RCC 7860 (cell line): Measurements from ENCODE around the gene TFEB.

Source experiments
- DNase-seq: peaks from one replicate; pipeline ENCODE4 v3.0.0-alpha.2; 2015; ENCODE audit warnings: low spot score
- FAIRE-seq: peaks from 2 replicates; lab custom pipeline; 2012; peaks lifted over from hg19 to GRCh38; lab: Jason Lieb, UNC

TFEB gene

DNA sequence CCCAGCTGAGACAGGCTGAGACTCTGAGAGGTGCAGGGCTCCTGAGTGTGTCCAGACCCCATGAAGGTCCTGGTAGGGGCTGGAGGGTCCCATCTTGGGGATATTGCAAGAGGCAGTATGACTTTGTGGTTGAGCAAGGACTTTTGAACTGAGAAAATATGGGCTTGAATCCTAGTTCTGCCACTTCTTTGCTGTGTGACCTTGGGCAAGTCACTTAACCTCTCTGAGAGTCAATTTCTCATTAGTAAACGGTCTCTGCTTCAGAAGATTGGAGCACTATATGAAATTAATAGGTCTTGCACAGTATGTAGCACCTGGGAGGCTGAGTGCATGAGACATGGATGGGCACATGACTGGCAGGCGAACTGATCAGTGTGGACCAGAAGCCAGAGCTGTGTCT is 42.7 kb downstream of the TFEB start:
- no peak for FAIRE-seq
- no peak for DNase-seq

DNA sequence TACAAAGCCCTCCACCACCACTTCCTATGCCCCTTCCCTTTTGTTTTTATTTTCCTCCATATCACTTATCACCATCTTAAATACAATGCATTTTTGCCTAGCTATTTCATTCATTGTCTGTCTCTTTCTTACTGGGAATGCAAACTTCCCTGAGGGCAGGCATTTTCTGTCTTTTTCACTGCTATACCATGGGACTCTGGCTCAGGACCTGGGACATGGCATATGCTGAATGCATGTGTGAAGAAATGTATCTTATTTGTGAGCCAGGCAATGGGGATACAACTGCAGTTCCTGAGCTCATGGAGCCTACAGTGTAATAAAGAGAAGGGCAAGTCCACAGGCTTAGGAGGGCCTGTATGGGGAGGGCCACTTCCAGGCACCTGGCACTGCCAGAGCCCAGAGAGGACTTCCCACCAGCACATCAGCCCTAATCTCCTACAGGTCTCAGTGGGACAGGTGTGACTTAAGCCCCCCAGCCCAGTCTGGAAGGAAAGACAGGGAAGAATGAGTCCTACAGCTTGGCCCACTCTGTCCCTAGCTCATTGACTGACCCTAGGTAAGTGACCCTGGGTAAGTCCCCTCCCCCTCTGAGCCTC is 43.2 kb downstream of the TFEB start:
- FAIRE-seq: no peak
- DNase-seq: no peak

DNA sequence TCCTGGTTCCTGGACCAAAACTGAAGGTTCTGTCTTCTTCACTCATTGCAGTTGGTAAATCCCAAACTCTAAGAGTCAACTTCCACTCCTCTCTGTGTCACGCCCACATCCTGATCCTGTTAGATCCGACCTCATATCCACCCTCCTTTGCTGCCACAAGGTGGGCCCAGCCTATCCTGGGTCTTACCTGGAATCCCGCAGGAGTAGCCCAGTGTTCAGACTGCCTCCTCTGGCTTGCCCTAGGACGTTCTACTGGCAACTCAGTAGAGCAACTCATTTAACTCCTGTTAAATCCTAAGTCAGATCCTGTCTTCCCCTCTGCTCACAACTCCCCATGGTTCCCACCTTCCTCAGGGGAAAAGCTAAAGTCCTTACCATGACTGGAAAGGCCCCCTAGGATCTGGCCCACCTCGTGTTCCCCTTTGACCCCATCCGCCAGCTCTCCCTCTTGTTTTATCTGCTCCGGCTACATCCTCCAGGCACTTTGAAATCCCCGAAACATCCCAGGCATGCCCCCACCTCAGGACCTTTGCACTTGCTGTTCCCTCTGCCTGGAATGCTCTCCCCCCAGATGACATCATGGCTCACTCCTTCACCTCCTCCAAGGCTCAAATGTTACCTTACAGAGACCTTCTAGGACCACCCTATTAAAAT is 43.9 kb downstream of the TFEB start:
- DNase-seq (no peak), FAIRE-seq (no peak)

- DNase-seq: no peak
- FAIRE-seq: no peak
Measured at GRCh38 chr6:41690541-41691330, 44.7 kb downstream of the TFEB start.

DNA sequence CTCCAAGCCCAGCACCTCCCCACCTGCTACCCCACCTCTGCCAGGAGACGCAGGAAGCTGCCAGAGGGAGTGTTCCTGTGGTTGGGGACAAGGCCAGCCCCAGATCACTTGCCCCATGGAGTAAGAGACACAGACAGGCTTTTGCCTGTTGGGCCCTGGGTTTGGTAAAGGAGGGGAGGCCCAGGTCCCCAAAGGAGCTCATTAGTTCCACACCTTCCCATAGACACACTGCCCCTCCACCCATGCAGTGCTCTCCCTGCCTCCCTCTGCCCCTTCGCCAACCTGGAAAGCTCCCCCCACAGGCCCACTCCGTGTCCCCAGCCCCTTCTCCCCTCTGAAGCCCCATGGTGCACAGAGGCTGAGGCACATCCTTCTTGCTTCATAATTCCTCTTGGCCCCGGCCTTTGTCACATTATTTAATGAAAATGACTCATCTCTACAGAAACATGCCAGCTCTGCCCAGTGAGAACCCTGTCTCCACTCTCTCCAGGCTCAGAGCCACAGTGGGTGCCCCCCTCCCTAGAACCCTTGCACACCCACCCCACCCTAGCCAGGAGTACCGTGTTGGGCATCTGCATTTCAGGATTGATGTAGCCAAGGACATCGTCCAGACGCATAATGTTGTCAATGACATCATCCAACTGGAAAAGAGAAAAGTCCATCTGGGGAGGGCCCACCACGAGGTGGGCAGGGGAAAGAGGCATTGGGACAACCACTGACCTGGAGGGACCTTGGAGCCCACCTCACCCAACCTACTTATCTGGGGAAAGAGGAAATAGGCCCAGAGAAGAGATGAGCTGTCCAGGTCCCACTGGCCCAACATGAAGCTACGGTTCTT is 46.0 kb downstream of the TFEB start:
- no peak for DNase-seq
- FAIRE-seq: no peak

DNA sequence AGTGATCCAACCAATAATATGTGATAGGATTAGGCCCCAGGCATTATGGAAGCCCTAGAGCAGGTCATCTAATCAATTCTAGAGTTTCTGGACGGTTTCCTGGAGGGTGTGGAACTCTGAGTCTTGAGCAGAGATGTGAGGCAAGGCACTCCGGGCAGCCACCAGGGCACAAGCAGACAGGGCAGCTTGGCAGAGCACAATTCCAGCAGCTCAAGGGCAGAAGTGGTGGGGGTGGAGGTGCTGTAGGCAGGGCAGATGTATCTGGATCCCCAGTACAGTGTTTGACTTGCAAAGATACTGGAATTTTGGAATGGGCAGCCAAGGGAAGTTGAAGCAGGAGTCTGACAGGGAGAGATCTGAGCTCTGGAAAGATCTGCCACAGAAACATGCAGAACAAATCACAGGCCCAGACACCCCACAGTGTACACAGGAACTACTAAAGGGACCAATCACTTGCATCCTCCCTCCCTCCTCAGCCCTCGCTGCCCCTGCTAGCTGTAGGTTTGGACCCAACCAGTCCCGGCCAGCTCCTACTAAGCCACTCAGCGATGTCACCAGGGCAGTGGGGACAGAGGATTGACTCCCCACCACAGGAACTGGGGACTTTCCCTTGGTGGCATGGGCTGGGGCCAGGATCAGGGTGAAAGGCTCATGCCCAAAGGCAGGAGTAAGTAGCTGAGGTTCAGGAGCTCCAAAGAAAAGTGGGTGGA is 47.0 kb downstream of the TFEB start:
- FAIRE-seq (no peak), DNase-seq (no peak)

DNA sequence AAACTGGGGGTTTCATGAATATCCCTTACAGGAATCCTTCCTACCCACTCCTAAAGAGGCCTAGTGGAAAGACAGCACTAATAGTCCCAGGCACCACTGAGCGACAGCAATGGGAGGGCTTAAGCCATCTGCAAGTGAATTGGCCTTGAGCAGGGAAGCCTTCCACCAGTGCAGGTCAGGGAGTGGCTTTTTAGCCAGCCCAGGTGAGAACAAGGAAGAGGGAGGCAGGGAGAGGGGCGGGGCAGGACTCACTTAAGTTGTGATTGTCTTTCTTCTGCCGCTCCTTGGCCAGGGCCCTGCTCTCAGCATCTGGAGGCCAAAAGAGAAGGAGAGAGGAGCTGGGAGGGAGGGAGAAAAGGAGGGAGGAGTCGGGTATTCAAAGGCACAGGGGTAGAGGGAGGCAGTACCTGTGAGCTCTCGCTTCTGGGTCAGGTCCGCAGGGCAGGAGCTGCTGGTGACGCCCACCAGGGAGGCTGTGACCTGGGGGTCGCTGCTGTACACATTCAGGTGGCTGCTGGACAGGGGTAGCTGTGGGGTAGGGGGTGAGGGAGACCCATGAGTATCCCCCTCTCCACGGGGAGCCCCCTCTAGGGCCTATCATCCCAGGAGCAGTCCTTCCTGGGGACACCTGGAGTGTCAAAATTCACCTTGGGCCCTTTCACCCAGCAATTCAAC is 47.8 kb downstream of the TFEB start:
- DNase-seq (no peak), FAIRE-seq (no peak)

DNA sequence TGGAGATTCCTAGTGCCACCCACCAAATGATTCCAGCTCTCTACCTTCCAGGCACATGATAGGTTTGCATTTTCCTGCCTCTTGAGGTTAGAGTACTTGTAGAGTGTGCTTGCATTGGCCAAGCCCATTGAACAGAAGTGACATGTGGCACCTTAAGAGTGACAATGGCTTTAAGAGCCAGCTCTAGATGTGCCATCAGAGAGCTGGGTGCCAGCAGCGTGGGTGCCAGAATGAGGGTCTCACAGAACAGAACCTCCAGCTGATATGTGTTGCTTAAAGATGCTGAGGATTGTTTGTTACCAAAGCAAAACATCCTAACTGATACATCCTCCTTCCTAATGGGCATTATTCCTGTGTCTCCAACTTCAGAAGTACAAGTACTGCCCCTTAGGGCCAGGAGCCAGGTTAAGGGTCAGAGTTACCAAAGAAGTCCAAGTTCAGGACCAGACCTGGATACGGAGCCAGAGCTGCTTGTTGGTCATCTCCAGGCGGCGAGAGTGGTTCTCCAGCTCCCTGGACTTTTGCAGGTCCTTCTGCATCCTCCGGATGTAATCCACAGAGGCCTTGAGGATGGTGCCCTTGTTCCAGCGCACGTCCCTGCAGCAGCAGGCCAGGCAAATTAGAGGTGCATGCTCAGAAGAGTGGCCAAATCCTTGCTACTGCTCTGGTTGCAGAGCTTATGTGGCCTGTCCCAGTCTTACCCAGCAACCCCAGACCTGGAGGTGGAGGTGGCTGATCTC is 49.6 kb downstream of the TFEB start:
- DNase-seq: no peak
- FAIRE-seq: no peak

DNA sequence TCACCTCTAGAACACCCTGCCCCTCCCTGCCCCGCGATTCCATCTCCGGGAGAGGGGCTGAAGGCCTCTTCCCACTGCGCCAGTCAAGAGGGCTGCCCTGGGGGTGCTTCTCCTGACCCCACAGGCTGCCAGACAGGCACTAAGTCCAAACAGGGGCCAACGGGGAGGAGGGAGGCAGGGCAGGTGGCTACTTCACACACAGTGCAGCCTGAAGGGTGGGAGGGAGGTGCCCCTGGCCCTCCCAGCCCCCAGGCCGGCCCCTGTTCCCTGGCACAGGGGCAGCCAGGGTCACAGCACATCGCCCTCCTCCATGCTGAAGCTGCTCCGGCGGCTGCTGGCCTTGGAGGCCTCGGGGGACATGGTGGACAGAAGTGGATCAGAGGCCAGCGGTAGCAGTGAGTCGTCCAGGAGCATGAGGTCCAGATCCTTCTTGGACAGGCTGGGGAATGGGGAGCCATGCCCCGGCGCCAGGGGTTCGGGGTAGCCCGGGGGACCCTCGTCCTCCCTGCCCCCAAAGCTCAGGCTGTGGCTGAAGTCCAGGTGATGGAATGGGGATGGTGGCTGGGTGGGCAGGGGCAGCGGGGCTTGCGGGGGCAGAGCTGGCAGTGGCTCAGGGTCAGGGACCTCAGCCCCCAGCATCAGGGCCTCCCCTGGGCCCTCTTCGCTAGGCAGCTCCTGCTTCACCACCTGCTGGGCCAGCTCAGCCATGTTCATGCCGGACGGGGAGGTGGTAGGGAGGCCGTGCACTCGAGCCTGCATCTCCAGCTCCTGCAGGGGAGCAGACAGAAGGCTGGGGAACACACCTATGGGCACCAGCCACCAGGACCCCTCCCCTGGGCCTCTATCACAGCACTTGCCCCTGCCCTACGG is 50.9 kb downstream of the TFEB start:
- no peak for DNase-seq
- no peak for FAIRE-seq

DNA sequence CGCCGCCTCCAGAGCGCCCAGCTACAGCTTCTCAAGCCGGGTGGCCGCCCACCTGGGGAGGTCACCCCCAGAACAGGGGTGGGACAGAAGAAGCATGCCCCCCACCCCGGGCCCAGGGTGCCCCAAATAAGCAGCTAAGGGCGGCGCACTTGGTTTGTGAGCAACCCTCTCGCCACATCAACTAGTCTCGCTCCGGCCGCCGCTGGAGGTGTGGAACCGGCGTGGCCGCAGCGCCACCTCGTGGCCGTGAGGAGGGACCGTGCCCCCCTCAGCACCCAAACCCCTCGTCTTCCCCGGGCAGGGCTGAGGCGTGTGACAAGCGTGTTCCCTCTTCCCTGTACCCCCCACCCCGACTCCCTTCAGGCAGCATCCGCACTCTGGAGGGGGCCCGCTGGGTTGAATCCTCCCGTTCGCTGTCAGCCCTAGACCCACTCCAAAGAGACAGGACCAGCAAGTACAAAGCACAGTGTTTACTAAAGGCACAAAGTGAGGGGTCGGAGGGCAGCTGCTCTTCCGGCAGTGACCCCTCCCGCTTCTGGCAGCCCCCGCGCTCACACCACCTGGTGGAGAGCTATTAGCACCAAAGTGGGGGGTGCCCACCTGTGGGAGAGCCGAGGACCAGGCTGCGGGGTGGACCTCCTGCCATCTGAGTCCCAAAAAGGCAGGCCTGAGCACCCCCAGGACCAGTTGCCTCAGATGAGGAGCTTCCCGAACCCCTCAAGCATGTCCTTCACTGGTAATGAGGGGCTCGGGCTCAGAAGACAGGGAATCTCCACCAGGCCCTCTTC is 51.7 kb downstream of the TFEB start:
- DNase-seq (peak; percentile 8), FAIRE-seq (no peak)

DNA sequence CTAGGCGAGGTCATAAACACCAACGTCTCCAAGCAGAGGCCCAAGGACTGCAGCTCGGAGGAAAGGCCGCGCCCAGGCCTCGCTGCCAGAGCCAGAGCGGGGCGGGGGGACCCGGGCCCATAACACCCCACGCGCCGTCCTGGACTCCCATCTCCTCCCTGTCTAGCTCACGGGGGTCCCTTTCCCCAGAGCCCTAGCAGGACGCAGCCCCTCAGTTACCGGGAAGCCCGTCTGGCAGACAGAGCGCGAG is 52.2 kb downstream of the TFEB start:
- no peak for FAIRE-seq

GRCh38 chr6:41682497-41683272 is 52.7 kb downstream of the TFEB start:
- DNase-seq: no peak
- no peak for FAIRE-seq

More for the DNA sequence above, 52.2 kb downstream of the TFEB start:
- DNase-seq: no peak

DNA sequence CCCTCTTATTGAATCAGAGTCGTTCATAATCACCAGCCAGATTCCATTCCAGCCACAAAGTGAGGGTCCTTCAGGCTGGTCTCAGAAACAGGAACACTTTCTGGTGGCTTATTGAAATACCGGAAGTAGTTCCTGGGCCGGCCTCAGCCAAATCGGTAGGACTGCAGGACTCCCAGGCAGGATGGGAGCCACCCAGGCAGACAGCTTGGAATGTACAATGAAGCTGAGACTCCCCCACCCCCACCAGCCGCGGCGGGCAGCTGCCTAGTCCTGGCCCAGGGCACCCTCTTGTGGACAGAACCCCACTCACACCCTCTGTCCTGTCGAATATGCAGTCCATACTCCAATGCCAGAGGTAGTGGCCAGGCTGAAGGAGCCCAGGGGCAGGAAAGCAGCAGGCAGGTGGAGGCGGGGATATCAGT is 53.3 kb downstream of the TFEB start:
- FAIRE-seq (no peak), DNase-seq (peak; percentile 74)

- DNase-seq: no peak
- FAIRE-seq: no peak
Measured at GRCh38 chr6:41680182-41680965, 55.0 kb downstream of the TFEB start.

GRCh38 chr6:41679696-41680095 is 55.7 kb downstream of the TFEB start:
- DNase-seq (no peak), FAIRE-seq (no peak)

DNA sequence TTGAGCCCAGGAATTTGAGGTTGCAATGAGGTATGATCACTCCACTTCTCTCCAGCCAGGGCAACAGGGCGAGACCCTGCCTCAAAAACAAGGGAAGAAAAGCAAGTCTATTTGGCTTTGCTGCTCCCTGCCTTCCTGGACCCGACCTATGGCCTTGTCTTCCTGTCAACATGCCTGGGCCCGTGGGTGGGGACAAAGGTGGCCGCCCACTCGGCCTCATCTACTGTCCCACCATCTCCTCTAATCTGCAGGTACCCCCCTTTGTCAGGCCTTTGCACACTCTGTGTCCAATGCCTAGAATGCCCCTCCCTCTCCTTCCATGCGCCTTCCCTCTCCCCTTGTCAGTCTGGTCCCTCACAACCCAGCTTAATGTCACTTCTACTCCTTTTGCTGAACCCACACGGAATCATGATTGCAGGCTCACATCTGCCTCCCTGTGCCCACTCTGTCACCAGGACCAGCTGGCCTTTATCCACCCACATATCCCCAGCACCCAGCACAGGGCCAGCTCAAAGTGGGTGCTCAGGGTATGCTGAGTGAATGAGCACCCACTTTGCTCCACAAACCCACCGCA is 56.8 kb downstream of the TFEB start:
- no peak for FAIRE-seq
- DNase-seq: no peak
